Ishikawa (cell line): Measurements from ENCODE around the gene SLC5A12.

Experiments
- CEBPB ChIP-seq: IDR thresholded peaks from 2 replicates; pipeline ENCODE4 v1.6.1; 2012
- EGR1 ChIP-seq: IDR thresholded peaks from 2 replicates; pipeline ENCODE4 v1.6.1; 2012
- EP300 ChIP-seq: IDR thresholded peaks from 2 replicates; pipeline ENCODE4 v1.6.1; 2012; ENCODE audit warnings: borderline replicate concordance
- FOXM1 ChIP-seq: IDR thresholded peaks from 2 replicates; pipeline ENCODE4 v1.6.1; 2012; ENCODE audit warnings: low read depth, borderline replicate concordance
- NFIC ChIP-seq: IDR thresholded peaks from 2 replicates; pipeline ENCODE4 v1.6.1; 2012
- RAD21 ChIP-seq: IDR thresholded peaks from 2 replicates; pipeline ENCODE4 v1.6.1; 2012; ENCODE audit warnings: low read depth
- TAF1 ChIP-seq: IDR thresholded peaks from 2 replicates; pipeline ENCODE4 v1.6.1; 2012; ENCODE audit warnings: low read depth, mild to moderate bottlenecking
- TCF12 ChIP-seq: IDR thresholded peaks from 2 replicates; pipeline ENCODE4 v1.6.1; 2012; ENCODE audit warnings: low read depth
- TEAD4 ChIP-seq: IDR thresholded peaks from 2 replicates; pipeline ENCODE4 v1.6.1; 2012
- YY1 ChIP-seq: IDR thresholded peaks from 2 replicates; pipeline ENCODE4 v1.6.1; 2012; ENCODE audit warnings: low read depth
- ZBTB7A ChIP-seq: IDR thresholded peaks from 2 replicates; pipeline ENCODE4 v1.6.1; 2012; ENCODE audit warnings: low read depth
- TF ChIP-seq, protein P1 (sequence below): IDR thresholded peaks from 2 replicates; pipeline ENCODE4 v1.6.1; 2012
- TF ChIP-seq, protein P2 (sequence below): IDR thresholded peaks from 2 replicates; pipeline ENCODE4 v1.6.1; 2012; ENCODE audit warnings: low read depth, mild to moderate bottlenecking
- TF ChIP-seq, protein P3 (sequence below): IDR thresholded peaks from 2 replicates; pipeline ENCODE4 v1.6.1; 2012

SLC5A12 gene

DNA sequence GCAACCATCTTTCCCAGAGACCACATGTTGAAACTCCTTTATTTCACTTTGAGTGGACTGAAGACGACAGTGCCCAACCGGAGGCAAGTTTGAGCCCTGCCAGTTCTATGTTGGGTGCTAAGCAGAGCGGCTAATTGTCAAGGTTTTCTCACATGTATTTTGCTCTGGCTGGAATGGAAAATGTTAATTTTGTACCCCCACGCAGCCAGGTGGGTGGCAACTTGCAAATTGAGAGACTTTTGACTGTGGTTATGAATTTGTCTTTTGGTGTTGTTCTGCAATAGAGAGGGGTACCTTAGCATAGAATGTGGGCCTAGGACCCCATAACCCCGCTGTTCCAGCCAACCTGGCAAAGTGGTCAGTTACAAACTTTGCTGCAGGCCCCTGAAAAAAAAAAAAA, 42.5 kb upstream of the SLC5A12 start:
- TF ChIP-seq, protein P1, sequence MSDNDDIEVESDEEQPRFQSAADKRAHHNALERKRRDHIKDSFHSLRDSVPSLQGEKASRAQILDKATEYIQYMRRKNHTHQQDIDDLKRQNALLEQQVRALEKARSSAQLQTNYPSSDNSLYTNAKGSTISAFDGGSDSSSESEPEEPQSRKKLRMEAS = no peak
- TF ChIP-seq TAF1 = no peak
- TF ChIP-seq, protein P2, sequence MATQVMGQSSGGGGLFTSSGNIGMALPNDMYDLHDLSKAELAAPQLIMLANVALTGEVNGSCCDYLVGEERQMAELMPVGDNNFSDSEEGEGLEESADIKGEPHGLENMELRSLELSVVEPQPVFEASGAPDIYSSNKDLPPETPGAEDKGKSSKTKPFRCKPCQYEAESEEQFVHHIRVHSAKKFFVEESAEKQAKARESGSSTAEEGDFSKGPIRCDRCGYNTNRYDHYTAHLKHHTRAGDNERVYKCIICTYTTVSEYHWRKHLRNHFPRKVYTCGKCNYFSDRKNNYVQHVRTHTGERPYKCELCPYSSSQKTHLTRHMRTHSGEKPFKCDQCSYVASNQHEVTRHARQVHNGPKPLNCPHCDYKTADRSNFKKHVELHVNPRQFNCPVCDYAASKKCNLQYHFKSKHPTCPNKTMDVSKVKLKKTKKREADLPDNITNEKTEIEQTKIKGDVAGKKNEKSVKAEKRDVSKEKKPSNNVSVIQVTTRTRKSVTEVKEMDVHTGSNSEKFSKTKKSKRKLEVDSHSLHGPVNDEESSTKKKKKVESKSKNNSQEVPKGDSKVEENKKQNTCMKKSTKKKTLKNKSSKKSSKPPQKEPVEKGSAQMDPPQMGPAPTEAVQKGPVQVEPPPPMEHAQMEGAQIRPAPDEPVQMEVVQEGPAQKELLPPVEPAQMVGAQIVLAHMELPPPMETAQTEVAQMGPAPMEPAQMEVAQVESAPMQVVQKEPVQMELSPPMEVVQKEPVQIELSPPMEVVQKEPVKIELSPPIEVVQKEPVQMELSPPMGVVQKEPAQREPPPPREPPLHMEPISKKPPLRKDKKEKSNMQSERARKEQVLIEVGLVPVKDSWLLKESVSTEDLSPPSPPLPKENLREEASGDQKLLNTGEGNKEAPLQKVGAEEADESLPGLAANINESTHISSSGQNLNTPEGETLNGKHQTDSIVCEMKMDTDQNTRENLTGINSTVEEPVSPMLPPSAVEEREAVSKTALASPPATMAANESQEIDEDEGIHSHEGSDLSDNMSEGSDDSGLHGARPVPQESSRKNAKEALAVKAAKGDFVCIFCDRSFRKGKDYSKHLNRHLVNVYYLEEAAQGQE = no peak
- TF ChIP-seq TEAD4 = no peak
- TF ChIP-seq NFIC = no peak
- TF ChIP-seq RAD21 = no peak
- TF ChIP-seq ZBTB7A = no peak
- TF ChIP-seq, protein P3, sequence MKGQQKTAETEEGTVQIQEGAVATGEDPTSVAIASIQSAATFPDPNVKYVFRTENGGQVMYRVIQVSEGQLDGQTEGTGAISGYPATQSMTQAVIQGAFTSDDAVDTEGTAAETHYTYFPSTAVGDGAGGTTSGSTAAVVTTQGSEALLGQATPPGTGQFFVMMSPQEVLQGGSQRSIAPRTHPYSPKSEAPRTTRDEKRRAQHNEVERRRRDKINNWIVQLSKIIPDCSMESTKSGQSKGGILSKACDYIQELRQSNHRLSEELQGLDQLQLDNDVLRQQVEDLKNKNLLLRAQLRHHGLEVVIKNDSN = no peak

DNA sequence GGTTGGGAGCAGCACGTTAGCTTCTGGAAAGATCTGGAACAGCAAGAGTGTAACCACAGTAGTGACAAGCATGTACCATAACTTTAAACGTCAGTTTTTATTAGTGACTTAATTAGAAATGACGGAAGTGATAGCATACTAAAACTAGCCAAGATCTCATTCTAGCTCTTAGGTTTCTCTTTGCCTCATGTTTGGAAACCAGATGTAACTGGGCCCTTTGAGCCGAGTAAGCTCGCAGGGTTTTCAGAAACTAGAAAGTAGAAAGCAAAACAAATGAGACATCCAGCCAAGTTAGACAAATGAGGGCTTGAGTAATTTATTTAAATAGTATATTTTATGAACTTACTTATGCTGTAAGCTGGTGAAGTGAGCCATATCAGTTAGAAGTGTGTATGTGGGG, 40.2 kb upstream of the SLC5A12 start:
- TF ChIP-seq RAD21 (no peak), CEBPB (no peak), TEAD4 (no peak)
- TF ChIP-seq, protein P2 = no peak

DNA sequence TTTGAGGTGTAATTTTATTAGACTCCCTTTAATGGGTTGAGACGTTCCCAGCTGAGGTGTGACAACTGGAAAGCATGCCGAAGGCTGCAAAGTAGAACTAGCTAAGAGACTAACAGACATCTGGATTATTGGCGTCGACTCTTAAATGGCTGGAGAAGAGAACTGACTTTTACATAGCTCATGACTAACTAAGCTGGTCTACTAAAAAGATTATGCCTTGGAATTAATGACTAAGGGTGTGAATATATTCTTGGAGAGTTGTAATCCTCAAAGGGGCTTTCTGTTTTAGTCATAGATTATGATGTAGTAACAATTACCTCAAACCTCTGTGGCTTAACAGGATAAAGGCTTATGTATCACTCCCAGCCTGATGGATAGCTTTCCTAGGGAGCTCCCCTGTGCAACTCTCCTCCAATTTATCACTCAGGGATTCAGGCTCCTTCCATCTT, 39.5 kb upstream of the SLC5A12 start:
- TF ChIP-seq, protein P1 = no peak
- no peak for TF ChIP-seq TAF1
- TF ChIP-seq, protein P2 = no peak
- TF ChIP-seq EP300 = no peak

DNA sequence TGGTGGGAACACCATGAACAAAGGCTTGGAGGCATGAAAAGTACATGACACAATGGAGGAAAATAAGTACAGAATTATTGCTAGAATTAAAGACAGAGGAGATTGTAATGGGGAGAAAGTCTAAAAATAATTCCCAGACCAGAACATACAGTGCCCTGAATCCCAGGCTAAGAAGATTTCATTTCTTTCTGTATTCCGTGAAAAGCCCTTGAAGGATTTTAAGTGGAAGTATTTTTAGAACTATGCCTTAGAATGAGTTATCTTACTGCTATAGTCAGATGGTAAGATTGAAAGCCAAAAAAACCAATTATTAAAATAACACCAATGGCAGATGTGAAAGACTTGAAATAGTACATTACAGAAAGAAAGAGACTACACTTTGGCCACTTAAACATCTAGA, 36.1 kb upstream of the SLC5A12 start:
- TF ChIP-seq RAD21 = no peak
- no peak for TF ChIP-seq TEAD4
- TF ChIP-seq EP300 = no peak
- TF ChIP-seq, protein P3 = no peak
- TF ChIP-seq, protein P2 = no peak
- no peak for TF ChIP-seq TAF1
- no peak for TF ChIP-seq EGR1
- no peak for TF ChIP-seq FOXM1
- TF ChIP-seq CEBPB = no peak
- TF ChIP-seq, protein P1 = no peak
- TF ChIP-seq YY1 = no peak
- TF ChIP-seq TCF12 = no peak
- no peak for TF ChIP-seq ZBTB7A
